Ishikawa (cell line): ENCODE data around the gene CDK5RAP1.

Experiments
- CEBPB ChIP-seq: IDR thresholded peaks from 2 replicates; pipeline ENCODE4 v1.6.1; 2012
- CREB1 ChIP-seq: IDR thresholded peaks from 2 replicates; pipeline ENCODE4 v1.6.1; 2012; ENCODE audit warnings: low read depth
- EGR1 ChIP-seq: IDR thresholded peaks from 2 replicates; pipeline ENCODE4 v1.6.1; 2012
- EP300 ChIP-seq: IDR thresholded peaks from 2 replicates; pipeline ENCODE4 v1.6.1; 2012; ENCODE audit warnings: borderline replicate concordance
- FOXM1 ChIP-seq: IDR thresholded peaks from 2 replicates; pipeline ENCODE4 v1.6.1; 2012; ENCODE audit warnings: low read depth, borderline replicate concordance
- MAX ChIP-seq: IDR thresholded peaks from 2 replicates; pipeline ENCODE4 v1.6.1; 2012
- NFIC ChIP-seq: IDR thresholded peaks from 2 replicates; pipeline ENCODE4 v1.6.1; 2012
- RAD21 ChIP-seq: IDR thresholded peaks from 2 replicates; pipeline ENCODE4 v1.6.1; 2012; ENCODE audit warnings: low read depth
- REST ChIP-seq: IDR thresholded peaks from 2 replicates; pipeline ENCODE4 v1.6.1; 2012; ENCODE audit warnings: low read depth, mild to moderate bottlenecking
- TAF1 ChIP-seq: IDR thresholded peaks from 2 replicates; pipeline ENCODE4 v1.6.1; 2012; ENCODE audit warnings: low read depth, mild to moderate bottlenecking
- TCF12 ChIP-seq: IDR thresholded peaks from 2 replicates; pipeline ENCODE4 v1.6.1; 2012; ENCODE audit warnings: low read depth
- TEAD4 ChIP-seq: IDR thresholded peaks from 2 replicates; pipeline ENCODE4 v1.6.1; 2012
- YY1 ChIP-seq: IDR thresholded peaks from 2 replicates; pipeline ENCODE4 v1.6.1; 2012; ENCODE audit warnings: low read depth
- ZBTB7A ChIP-seq: IDR thresholded peaks from 2 replicates; pipeline ENCODE4 v1.6.1; 2012; ENCODE audit warnings: low read depth
- TF ChIP-seq, protein P1 (sequence below): IDR thresholded peaks from 2 replicates; pipeline ENCODE4 v1.6.1; 2012

Gene CDK5RAP1

GRCh38 chr20:33387177-33387576, 14.1 kb downstream of the CDK5RAP1 start:
- TF ChIP-seq CREB1 (no peak), TEAD4 (no peak), EP300 (no peak), NFIC (no peak), MAX (no peak), EGR1 (no peak), ZBTB7A (no peak)
- TF ChIP-seq, protein P1, sequence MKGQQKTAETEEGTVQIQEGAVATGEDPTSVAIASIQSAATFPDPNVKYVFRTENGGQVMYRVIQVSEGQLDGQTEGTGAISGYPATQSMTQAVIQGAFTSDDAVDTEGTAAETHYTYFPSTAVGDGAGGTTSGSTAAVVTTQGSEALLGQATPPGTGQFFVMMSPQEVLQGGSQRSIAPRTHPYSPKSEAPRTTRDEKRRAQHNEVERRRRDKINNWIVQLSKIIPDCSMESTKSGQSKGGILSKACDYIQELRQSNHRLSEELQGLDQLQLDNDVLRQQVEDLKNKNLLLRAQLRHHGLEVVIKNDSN = no peak

DNA sequence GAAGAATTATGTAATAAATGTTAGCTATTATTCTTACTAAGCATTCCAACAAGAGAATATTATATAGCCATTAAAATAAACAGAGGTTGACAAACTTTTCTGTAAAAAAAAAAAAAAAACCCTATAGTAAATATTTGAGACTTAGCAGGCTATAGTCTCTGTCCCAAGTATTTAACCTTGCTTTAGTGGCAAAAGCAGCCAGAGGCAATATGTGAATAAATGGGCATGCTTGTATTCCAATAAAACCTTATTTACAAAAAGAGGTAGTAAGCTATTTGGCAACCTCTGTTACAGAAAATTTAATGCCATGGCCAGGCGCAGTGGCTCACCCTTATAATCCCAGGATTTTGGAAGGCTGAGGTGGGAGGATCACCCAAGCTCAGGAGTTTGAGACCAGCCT, 14.6 kb downstream of the CDK5RAP1 start:
- TF ChIP-seq, protein P1 = no peak

GRCh38 chr20:33377366-33377765, 24.0 kb downstream of the CDK5RAP1 start:
- no peak for TF ChIP-seq NFIC
- no peak for TF ChIP-seq YY1
- TF ChIP-seq REST = no peak
- no peak for TF ChIP-seq ZBTB7A
- no peak for TF ChIP-seq TAF1

DNA sequence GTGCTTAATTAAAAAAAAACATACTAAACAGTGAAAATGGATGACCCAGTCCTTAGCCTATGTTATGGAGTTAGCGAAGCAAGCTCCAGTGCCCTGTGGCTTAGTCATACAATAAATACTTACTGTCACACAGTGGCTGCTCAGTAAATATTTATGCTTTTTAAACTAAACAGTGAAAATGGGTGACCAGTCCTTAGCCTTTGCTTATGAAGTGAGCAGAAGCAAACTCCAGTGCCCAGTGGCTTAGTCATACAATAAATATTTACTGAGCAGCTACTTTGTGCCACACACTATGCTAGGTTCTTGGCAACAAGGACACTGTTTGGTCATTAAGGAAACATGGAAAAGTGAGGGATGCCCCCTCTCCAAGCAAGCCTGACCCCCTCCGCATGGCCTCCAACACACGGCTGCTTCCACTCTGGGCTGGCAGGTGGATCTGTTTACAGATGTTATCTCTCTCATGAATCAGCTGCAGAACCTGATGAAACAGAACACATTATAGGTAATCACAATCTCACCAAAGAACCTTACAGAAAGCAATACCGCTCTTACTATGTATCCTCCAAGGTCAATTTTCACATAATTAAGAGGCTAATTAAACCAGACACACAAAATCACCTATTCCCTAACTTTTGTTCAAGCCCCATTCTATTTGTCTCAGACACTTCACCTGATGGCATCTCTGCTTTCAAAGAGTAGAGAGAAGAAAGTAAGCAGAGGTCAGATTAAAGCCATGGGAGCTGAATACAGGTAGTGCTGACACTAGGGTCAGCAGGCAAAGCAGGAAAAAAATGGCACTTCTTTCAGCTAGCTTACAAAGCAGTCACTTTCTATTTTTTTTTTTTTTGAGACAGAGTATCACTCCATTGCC, 27.3 kb downstream of the CDK5RAP1 start:
- no peak for TF ChIP-seq MAX
- TF ChIP-seq ZBTB7A = no peak
- no peak for TF ChIP-seq RAD21
- no peak for TF ChIP-seq CEBPB
- TF ChIP-seq, protein P1 = no peak
- no peak for TF ChIP-seq REST
- no peak for TF ChIP-seq EGR1
- TF ChIP-seq NFIC = no peak
- no peak for TF ChIP-seq EP300
- TF ChIP-seq TEAD4 = no peak
- TF ChIP-seq YY1 = no peak
- no peak for TF ChIP-seq FOXM1
- TF ChIP-seq CREB1 = no peak
- no peak for TF ChIP-seq TCF12
- TF ChIP-seq TAF1 = no peak

GRCh38 chr20:33372993-33373441, 28.3 kb downstream of the CDK5RAP1 start:
- no peak for TF ChIP-seq FOXM1
- TF ChIP-seq CREB1 = no peak
- TF ChIP-seq TEAD4 = no peak
- no peak for TF ChIP-seq YY1
- TF ChIP-seq NFIC = no peak
- no peak for TF ChIP-seq EP300
- no peak for TF ChIP-seq CEBPB
- TF ChIP-seq EGR1 = no peak
- TF ChIP-seq REST = no peak
- no peak for TF ChIP-seq RAD21
- TF ChIP-seq TAF1 = no peak
